Activated CD8-positive, alpha-beta memory T cell treated with anti-CD3 and anti-CD28 coated beads for 4 hours (primary cell): ENCODE results near the gene TRIM66.
"Not testable (repeated sequence)": the region's sequence is repeated elsewhere in the genome, so short reads cannot be mapped to it uniquely, and the experiment has no call there.

Source experiments
- DNase-seq, 2 donors: peaks; one replicate each; pipeline ENCODE4 v3.0.0-alpha.2; 2020; ENCODE audit warnings: low read depth in 2 of 2

TRIM66 gene

GRCh38 chr11:8691601-8692000 lies 9.1 kb upstream of the TRIM66 start:
- no peak for DNase-seq

- DNase-seq, result no peak
Measured at GRCh38 chr11:8690374-8691342, 8.2 kb upstream of the TRIM66 start.

- no peak for DNase-seq
Measured at GRCh38 chr11:8689726-8690255, 7.3 kb upstream of the TRIM66 start.

- DNase-seq, result peak; percentile 74 to 75
Measured at GRCh38 chr11:8688414-8689362, 6.2 kb upstream of the TRIM66 start.

- no peak for DNase-seq
Measured at GRCh38 chr11:8686325-8686724, 3.9 kb upstream of the TRIM66 start.

GRCh38 chr11:8685820-8686219 lies 3.4 kb upstream of the TRIM66 start:
- DNase-seq, result no peak

GRCh38 chr11:8685306-8685705 lies 2.8 kb upstream of the TRIM66 start:
- DNase-seq, result no peak

- no peak for DNase-seq
Measured at GRCh38 chr11:8684600-8685290, 2.3 kb upstream of the TRIM66 start.

GRCh38 chr11:8683115-8683807 lies 796 bp upstream of the TRIM66 start:
- no peak for DNase-seq

- no peak for DNase-seq
Measured at GRCh38 chr11:8681837-8682302, 595 bp downstream of the TRIM66 start.

GRCh38 chr11:8679006-8679405 lies 3.5 kb downstream of the TRIM66 start:
- DNase-seq, result no peak

GRCh38 chr11:8676458-8676857 lies 6.0 kb downstream of the TRIM66 start:
- no peak for DNase-seq

- DNase-seq, result no peak
Measured at GRCh38 chr11:8674859-8675258, 7.6 kb downstream of the TRIM66 start.

- no peak for DNase-seq
Measured at GRCh38 chr11:8672346-8672745, 10.1 kb downstream of the TRIM66 start.

GRCh38 chr11:8671651-8672062 lies 10.8 kb downstream of the TRIM66 start:
- DNase-seq, result no peak

GRCh38 chr11:8671193-8671612 lies 11.3 kb downstream of the TRIM66 start:
- no peak for DNase-seq

- DNase-seq, result not testable (repeated sequence)
Measured at GRCh38 chr11:8670081-8670480, 12.4 kb downstream of the TRIM66 start.

- DNase-seq, result no peak
Measured at GRCh38 chr11:8665222-8665621, 17.2 kb downstream of the TRIM66 start.

GRCh38 chr11:8661001-8661795 lies 21.3 kb downstream of the TRIM66 start:
- DNase-seq, result no peak
